Liver (tissue), 3 donors: ENCODE measurements around the gene C1QL1.

Experiments
- CTCF ChIP-seq: fragments of 150-350 bp; IDR thresholded peaks from 2 replicates; pipeline ENCODE4 v1.5.1; 2017; ENCODE audit warnings: improper control_type of control experiment, low read depth, low read length; ENCODE audit not compliant: missing input control
- TAF1 ChIP-seq: conservative IDR thresholded peaks from 2 replicates; pipeline ENCODE4 v1.6.1; 2016; ENCODE audit warnings: antibody characterized with exemption, mild to moderate bottlenecking
- donor health status: healthy.
- donor health status: healthy.

GRCh38 chr17:44977065-44977464 is 9.0 kb upstream of the C1QL1 start:
- no peak for TF ChIP-seq CTCF
- TF ChIP-seq TAF1 = no peak
